ENCODE data around the gene CAPN15.
"Not testable (repeated sequence)": the region's sequence is repeated elsewhere in the genome, so short reads cannot be mapped to it uniquely, and the experiment has no call there.

Gene CAPN15

GRCh38 chr16:595094-595528 is 67.6 kb downstream of the CAPN15 start:
- DNase-seq: no peak

DNA sequence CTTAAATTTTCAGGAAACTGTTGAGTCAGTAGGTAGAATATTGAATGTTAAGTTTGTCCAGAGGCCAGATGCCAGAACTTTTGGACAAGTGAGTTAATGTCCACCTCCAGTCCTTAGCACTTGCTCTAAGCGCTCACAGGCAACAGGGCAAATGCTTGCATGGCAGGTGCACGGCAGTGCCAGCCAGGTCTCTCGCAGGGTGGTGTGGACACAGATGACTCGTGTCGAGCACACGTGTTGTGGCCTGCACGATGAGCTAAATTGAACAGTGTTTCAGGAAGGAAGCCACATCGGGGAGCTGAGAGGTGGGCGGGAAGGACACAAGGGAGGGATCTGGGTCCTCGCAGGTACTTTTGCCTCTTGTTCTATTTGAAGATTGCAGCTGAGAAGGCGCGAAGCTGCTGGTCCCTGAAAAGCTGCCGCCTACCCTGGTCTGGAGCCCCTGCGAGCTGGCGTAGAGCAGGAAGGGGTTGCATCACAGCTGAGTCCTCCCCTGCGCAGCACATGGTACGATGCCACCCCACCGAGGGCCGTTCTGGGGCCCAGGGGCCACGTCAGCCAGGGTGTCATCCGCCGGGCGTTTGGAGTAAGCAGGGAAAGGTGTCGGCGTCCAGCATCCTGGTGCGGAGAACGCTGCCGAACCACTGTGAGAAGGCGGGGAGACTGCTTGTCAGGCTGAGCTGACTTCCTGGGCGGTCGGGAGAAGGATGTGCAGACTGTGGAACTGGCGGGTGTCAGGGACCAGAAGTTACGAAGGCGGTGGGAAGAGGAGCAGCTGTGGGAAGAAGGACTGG is 68.6 kb downstream of the CAPN15 start:
- DNase-seq: no peak

DNA sequence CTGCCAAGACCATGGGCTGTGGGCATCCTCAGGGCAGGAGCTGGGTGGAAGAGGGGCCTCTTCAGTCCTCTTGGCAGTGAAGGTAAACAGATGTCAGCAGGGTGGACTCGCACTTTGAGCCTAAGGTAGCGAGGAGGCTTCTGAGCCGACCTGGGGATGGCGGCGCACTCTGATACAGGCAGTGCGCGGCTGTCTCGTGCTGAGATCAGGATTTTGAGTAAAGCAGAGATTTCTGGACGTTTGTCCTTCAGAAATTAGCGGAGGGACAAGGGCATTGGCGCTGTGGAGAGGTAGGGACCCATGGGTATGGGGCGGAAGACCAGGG is 69.2 kb downstream of the CAPN15 start:
- no peak for DNase-seq

- not testable (repeated sequence) for DNase-seq
Measured at GRCh38 chr16:597655-598054, 70.1 kb downstream of the CAPN15 start.

- DNase-seq: no peak
Measured at GRCh38 chr16:598823-599739, 71.6 kb downstream of the CAPN15 start.

DNA sequence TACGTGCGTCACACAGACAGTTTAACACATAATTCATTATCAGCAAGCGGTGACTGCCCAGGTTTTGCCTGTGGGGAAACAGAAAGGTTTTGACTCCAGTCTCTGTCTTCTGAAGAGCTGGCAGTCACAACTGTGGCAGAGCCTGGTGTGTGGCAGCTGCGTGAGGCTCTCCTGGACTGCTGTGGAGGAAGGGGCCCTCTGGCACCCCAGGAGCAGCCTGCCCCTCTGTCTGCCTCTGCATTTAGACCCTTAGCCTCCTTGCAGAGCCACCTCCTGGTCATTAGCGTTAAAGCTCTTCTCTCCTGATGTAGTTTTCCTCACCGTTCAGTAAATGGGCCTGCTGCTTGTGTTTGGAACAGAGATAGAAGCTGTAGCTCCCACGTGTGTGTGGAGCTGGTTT is 73.3 kb downstream of the CAPN15 start:
- no peak for DNase-seq

DNA sequence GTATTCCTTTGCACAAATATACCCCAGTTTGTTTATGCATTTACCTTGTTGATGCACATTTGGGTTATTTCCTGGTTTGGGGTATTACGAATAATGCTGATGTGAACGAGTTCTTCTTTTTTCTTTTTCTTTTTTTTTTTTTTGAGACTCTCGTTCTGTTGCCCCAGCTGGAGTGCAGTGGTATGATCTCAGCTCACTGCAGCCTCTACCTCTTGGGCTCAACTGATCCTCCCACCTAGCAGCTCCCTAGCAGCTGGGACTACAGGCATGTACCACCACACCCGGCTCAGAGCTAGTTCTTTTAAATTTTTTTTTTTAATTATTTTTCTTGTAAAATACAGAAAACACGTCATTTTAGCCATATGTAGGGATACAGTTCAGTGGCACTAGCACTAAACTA is 76.4 kb downstream of the CAPN15 start:
- DNase-seq: no peak
